Fibroblast of skin of abdomen (primary cell): Measurements from ENCODE around the gene JUND.

Experiments used
- DNase-seq: peaks from one replicate; pipeline ENCODE4 v3.0.0-alpha.2; 2013

Gene JUND

GRCh38 chr19:18308051-18308947 lies 26.9 kb upstream of the JUND start:
- DNase-seq: no peak

DNA sequence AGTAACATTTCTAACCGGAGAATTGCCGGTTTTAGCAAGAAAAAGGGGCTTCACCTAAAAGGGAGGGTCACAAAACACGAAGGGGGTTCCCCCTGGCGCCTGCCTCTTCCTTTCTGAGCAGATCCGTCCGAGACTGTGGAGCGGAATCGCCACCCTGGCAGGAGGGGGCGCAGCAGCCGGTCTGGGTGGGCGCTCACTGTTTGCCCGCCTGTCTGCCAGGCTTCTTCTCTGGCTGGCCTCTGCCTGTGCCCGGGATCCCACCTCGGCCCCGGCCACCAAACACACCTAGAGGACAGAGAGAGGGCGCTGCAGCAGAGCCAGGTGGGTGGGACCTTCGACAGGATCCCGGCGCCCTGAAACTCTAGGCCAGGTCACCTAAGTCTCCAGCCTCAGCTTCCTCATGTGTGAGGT lies 25.9 kb upstream of the JUND start:
- no peak for DNase-seq

DNA sequence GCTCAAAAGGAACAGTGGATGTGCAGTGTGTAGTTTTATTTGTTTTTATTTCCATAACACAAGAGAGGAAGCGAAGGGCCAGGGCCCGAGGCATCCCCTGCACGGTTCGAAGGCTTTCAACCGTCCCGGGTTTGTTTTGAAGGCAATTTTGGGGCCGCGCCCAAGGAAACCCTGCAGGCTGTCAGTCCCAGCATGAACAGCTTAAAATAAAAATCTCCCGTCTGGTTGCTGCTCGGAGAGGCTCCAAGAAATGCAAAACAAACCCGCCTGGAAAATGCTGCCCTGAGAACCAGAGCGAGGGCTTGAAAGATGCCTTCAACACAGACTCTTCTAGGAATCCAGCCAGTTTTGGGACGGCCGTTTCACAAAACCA lies 25.5 kb upstream of the JUND start:
- no peak for DNase-seq

DNA sequence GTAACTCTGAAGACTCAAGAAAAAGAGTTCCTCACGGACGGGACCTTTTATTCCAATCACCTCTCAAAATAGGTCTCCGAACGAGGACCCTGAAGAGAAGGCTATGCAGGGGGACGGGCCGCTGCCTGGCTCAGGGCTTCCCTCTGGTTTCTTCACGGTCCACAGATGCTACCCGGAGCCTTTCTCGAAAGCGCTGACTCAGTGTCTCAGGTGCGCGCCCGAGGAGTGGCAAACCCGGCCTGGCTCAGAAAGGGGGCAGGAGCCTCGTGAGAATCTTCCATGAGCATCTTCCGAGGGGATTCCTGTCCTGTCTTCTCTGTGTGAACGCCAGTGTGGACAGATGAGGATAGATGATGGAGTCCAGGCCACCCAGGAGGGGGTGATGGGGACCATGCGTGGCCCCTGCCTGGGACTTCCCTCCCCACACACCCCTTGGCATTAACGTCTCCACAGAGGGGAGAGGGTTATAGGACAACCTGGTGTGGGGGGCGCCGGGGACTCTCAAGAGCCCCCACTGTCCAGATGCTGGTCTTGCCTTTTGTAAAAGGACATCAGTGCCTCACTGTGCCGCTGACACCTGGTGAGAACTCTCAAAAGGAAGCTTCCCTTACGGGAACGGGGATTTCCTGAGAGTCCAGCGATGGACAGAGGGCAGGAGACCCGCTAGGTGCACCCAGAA lies 24.9 kb upstream of the JUND start:
- no peak for DNase-seq

DNA sequence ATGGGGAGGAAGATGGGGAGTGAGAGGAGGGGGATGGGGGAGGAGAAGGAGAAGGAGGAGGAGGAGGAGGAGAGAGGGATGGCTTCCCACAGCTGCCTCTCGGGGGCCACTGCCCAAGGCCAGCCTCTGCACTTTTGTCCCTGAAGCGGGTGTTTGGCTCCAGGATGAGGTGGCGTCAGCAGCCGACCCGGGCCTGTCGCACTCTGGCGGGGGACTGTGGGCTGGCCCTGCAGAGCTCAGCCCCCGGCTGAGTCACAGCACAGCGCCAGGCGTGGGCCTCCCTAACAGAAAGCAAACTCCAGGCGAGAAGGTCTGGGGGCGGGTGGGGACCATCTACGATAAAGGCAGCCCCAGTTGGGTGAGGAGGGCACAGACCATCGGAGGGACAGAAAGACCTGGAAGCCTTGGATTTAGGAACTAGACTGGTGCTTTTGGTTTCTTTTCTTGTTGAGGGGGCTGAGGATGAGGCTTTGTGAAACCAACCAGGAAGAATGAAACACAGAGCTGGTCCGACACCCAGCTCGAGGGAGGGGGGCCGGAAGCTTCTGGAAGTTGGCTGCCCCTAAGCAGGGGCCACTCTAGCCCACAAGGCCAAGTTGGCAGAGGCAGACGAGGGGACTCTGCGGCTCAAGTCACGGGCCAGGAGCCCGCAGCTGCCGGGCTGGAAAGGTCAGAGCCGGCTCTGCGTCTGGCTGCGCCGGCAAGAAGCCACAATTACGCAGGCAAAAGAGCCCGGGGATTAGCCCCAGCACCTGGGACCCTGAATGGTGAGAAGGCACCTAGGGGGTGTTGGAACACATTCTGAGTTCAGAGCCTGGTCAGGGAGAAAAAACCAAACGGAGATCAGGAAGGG lies 23.3 kb upstream of the JUND start:
- DNase-seq: peak; percentile 76

- no peak for DNase-seq
Observed at GRCh38 chr19:18304208-18304457, 22.7 kb upstream of the JUND start.

DNA sequence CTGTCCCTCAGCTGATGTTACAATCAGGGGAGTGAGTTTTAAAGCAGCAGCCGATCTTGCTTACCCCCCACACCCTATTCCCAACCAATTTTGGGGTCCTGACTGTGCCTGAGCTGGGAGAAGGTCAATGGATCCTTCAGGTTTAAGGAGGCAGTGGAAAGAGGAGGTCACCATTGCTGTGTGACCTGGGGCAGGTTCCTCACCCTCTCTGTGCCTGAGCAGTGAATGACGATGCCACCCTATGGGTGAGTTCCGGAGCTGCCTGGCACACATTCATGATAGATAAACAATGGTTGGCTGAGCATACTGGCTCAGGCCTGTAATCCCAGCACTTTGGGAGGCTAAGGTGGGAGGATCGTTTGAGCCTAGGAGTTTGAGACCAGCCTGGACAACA lies 20.3 kb upstream of the JUND start:
- DNase-seq: no peak

DNA sequence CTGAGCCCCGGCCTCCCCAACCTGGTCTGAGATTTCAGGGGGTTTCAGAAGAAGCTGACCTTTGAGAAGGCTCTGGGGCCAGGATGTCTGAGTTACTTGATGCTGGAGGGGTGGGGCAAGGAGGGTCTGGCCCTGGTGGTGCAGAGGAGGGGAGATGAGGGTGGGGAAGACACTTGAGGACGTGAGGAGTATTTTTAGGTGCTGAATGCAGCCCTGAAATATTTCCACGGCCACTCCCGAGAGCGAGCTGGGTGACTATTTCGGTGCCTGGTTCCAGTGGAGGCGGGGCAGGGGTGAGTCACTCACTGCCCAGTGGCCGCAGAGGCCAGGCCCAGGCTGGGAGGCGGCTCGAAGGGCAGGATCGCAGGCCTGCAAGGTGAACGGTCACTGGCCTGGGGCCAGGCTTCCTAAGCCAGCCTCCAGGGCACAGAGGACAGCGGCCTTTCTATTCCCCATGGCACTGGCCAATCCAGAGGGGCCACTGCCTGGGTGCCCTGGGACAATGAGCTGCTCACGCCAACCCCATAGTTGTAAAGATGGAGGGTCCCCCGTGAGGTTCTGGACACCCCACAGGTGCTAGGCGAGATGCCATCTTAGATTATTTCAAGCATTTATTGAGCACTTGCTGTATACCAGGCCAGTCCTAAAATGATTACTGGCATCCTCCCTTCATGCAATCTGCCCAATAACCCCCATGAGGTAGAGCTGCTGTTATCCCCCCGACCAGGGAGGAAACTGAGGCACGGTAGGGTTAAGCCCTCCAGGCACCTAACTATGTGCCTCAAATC lies 19.7 kb upstream of the JUND start:
- no peak for DNase-seq

- DNase-seq: no peak
Observed at GRCh38 chr19:18299654-18300053, 18.2 kb upstream of the JUND start.

GRCh38 chr19:18298601-18299000 lies 17.2 kb upstream of the JUND start:
- no peak for DNase-seq

DNA sequence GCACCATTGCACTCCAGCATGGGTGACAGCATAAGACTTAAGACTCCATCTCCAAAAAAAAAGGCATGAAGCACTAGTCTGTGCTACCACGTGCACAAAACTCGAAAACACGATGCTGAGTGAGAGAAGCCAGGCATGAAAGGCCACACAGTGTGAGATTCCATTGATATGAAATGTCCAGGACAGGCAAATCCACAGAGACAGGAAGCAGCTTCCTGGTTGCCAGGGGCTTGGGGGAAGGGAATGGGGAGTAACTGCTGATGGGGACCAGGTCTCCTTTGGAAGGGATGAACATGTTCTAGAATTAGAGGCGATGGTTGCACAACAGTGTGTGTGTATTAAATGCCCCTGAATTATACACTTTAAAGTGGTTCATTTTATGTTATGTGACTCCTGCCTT lies 15.9 kb upstream of the JUND start:
- DNase-seq: peak; percentile 56

DNA sequence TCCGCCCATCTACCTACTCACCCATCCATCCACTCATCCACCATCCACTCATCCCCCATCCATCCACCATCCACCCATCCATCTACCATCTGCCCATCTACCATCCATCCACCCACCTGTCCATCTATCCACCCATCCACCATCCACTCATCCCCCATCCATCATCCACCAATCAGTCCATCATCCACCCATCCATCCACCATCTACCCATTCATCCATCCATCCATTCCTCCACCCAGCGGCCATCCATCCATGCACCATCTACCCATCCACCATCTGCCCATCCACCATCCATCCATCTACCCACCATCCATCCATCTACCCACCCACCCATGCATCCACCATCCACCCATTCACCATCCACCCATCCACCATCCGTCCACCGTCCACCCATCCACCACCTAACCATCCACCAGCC lies 13.6 kb upstream of the JUND start:
- DNase-seq: no peak

GRCh38 chr19:18294467-18294864 lies 13.0 kb upstream of the JUND start:
- no peak for DNase-seq

GRCh38 chr19:18293642-18294466 lies 12.4 kb upstream of the JUND start:
- DNase-seq: no peak

GRCh38 chr19:18292810-18293641 lies 11.6 kb upstream of the JUND start:
- peak; percentile 90 for DNase-seq

DNA sequence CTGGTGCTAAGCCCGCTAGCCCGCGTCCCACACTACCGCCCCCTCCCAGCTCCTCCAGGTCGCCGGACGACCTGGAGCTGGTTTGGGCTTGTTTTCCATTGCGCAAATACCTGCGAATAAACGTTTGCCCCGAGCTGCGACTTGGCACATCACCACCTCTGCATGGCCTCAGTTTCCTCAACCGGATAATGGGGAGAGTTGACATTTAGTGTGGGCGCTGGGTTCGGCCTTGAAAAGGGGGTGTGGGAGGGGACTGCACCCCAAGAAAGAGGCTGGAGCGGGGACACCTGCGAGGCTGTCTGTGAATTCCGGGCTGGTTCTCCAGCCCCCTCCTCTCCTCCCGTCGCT lies 11.0 kb upstream of the JUND start:
- no peak for DNase-seq

- DNase-seq: peak; percentile 84
Observed at GRCh38 chr19:18291590-18292461, 10.4 kb upstream of the JUND start.

DNA sequence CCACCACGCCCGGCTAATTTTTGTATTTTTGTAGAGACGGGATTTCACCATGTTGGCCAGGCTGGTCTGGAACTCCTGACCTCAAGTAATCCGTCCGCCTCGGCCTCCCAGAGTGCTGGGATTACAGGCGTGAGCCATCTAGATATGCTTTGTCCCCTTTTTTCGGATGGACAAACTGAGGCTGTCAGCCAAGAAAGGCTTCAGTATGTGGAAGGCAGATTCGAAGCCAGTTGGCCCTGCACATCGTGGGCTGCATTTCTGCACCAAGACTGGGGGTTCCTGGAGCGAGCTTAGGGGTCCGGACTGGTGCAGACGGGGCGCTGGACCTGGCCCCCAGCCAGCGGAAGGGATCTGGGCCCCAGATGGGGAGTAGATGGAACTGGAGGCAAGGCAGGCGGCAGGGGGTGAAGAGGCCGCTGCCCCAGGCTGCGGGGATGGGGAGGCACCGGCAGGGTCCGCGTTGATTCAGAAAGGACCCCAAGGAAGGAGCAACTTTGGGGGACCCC lies 9.7 kb upstream of the JUND start:
- no peak for DNase-seq

- DNase-seq: no peak
Observed at GRCh38 chr19:18290302-18291018, 9.0 kb upstream of the JUND start.
